ENCODE measurements around the gene FAM13C.

Gene FAM13C

DNA sequence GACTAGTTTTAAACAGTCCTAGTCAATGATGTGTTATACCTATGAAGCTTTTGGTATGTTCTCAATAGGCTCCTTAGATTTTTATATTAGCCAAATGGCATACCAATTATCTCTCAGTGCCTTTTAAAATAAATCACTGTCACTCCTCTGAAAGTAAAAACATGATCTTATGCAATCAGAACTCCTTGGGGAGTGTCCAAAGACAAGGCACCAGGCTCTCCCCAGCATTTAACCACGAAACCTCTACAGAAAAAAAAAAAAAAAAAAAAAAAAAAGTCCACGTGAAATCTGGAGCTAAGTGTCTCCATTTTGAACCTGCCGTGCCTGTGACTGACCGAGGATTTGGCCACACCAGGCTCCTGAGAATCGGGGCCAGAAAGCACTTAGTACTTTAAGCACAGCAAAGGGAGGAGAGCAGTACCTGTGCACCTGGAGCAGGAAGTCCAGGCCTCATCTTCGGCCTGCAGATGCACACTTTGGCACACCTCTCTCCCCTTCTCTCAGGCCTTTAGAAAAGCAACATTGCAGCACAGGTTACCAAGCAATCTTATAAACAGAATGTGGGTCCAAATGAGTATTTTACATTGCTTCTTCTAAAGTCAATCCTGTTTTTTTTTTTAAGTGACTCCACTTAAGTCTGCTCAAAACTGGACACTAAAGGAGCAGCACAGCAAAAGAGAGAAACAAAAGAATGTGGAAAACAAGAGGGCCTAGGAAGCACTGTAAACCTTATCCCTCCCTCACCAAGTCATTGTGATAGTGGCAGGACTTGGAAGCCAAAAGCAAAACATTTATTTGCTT, 1.5 kb downstream of the FAM13C start:
- TF ChIP-seq, protein P1, sequence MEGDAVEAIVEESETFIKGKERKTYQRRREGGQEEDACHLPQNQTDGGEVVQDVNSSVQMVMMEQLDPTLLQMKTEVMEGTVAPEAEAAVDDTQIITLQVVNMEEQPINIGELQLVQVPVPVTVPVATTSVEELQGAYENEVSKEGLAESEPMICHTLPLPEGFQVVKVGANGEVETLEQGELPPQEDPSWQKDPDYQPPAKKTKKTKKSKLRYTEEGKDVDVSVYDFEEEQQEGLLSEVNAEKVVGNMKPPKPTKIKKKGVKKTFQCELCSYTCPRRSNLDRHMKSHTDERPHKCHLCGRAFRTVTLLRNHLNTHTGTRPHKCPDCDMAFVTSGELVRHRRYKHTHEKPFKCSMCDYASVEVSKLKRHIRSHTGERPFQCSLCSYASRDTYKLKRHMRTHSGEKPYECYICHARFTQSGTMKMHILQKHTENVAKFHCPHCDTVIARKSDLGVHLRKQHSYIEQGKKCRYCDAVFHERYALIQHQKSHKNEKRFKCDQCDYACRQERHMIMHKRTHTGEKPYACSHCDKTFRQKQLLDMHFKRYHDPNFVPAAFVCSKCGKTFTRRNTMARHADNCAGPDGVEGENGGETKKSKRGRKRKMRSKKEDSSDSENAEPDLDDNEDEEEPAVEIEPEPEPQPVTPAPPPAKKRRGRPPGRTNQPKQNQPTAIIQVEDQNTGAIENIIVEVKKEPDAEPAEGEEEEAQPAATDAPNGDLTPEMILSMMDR (IDR thresholded peaks at IDR 0.05): no peak

DNA sequence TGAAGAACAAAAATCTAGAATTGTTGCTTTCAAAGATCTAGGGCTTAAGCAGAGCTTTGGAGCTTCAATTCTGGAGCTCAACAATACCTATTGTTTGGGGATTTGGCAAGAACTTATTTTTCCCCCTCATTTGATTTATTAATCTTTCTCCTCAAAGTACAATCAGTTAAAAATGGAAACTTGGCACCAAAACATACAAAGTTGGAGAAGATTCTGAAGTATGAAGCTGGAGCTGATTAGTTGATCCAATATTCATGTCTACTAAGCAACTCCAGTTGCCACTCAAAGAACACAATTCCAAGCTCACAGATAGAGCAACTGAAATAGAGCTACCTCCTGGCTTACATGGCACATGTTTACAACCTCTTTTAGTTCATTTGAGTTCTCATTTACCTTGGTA, 3.8 kb downstream of the FAM13C start:
- TF ChIP-seq, protein P1 (IDR thresholded peaks at IDR 0.05): no peak

DNA sequence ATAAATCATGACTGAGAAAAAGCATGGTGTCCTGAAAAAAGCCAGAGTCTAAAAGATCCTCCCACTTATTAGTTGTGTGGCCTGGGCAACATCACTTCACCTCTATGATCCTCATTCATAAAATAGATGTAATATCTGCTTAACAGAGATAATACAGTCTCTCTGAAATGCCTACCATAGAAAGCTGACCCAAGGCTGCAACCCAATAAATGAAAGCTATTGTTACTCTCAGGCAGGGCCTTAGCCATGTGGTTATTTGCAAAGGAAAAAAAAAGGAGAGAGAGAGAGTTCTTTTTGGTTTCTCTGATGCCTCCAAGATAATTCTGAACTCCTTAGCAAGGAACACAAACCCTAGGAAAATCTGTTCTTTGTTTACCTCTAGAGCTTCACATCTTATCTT, 7.9 kb downstream of the FAM13C start:
- TF ChIP-seq, protein P1 (IDR thresholded peaks at IDR 0.05): no peak

DNA sequence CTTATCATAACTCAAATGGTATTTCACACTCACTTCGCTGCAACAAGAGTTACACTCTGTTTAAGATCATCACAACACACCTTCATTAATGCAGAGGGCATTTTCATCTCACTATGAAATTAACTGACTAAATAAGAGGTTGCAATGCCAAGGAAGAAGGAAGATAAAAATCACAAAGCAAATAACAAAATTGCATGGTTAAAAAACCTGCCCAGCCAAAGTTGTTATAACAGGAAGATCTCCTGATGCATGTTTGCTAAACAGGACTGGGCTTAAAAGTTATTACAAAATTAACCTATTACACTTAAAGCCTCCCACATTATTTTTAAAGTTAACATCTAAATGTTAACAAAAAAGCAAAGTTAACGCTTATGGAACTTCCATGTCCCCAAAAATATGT, 11.8 kb downstream of the FAM13C start:
- TF ChIP-seq, protein P1 (IDR thresholded peaks at IDR 0.05): no peak

DNA sequence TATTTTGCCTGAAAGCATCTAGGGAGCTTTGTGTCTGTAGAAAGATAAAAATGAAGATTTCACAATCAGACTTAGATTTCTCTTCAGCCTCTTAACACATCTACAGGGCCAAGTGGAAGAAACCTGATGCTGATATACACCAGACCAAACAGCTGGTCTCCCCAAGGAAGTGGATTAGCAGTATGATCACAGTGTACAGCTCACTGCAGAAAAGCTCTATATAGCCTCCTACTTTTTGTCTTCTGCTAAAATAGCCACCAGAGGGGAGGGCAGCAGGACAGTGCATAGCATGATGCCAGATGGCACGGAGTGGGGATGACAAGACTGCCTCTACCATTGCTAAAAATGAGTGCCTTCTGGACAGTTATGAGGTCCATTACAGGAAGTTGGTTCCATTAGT, 16.0 kb downstream of the FAM13C start:
- TF ChIP-seq, protein P1 (IDR thresholded peaks at IDR 0.05): no peak

DNA sequence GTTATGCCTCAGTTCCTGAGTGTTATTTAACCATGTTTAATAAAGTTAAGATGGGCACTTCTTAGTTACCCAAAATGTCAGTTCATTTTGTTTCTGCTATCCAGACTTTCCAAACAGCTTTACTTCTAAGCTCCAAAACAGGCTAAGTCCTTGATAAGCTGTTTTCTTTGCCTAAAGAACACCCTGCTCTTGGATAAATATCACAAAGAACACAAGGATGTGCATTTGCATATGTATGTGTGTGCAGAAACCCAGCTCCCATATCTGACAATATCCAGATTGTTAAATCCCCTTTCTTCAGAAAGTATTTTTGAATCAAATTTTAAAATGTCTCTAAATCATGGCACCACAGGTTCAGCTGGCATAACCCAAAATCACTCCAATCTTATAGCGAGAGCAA, 19.6 kb downstream of the FAM13C start:
- TF ChIP-seq, protein P1 (IDR thresholded peaks at IDR 0.05): no peak

DNA sequence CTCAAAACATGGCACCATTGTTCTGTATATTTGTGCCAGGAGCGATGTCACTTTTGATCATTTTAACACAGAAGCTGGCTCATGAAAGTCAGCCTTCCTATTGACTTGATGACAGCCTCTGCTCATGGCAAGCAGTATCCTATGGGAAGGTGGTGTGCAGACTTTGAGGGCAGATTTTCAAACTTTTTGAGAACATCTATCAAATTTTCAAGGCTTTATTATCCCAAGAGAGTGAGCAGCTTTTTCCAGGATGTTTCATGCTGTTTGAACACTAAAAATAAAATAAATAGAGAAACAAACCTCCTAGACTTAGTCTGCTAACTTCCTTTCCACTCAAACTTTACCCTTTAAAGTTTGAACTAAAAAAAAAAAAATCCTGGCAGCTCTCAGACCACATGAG, 20.3 kb downstream of the FAM13C start:
- TF ChIP-seq, protein P1 (IDR thresholded peaks at IDR 0.05): no peak

DNA sequence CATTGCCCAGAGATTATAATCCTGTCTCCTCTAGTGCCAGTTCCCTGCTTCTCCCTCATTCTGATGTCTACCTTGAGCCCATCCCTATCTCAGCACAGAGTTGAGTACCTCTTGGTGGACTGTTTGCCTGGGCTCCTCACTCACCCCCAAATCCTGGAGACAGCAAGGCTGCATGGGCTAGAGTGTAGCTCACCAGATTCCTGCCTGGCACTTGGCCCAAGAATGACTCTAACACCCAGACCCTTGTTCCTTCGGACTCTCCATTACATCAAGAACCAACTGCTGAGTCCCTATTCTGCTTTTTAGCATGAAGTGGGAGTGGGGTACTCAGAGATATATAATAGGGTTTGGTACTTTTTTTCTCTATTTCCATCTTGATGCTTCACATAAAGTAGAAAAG, 22.1 kb downstream of the FAM13C start:
- TF ChIP-seq, protein P1 (IDR thresholded peaks at IDR 0.05): no peak

Measured in LNCAP (cell line).